Activated naive CD4-positive, alpha-beta T cell treated with anti-CD3 and anti-CD28 coated beads, Interleukin-2, amount 10 ng/mL, durations not matched to agents 5 hours and 36 hours (primary cell): ENCODE measurements around the gene MT1X. TPM values are rescaled to one million over a fixed set of nuclear protein-coding genes. Genes with fewer than 3 reads are reported as not detected.

Experiments
- total RNA-seq, 2 experiments: library from RNA; stranded (reverse); gene quantifications; one replicate each; pipeline ENCODE4 v1.2.3, GENCODE V29; 2021

MT1X gene
- 10 to 100 TPM; 45.1 to 49.9 TPM for total RNA-seq

DNA sequence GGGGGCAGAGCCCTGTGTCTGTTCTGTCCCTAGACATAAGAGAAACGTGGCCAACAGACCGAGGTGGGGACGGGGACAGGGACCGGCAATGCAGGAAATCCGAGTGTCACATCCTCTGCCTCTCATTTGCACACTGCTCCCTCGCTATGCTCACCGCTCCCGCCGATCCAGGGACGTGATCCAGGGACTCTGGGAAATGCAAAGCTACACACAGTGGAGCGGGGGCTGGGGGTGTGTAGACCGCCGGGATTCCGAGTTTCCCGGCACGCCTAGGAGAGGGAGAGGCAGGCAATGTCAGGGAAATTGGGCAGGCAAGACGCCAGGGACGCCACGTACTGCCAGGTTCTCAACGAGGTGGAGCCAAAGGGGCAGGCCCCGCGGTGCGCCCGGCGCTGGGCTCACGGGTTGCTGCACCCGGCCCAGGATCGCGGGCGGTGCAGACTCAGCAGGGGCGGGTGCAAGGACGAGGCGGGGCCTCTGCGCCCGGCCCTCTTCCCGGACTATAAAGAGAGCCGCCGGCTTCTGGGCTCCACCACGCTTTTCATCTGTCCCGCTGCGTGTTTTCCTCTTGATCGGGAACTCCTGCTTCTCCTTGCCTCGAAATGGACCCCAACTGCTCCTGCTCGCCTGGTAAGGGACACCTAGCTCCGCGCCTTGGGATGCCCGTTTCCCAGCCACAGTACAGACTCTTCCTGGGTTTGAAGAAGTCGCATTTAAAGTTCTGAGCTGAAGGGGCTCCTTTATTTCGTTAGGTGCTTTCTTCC, at the start of gene MT1X:
MT1X (plus strand) TSS at position 532 of the 764 bp plus-strand sequence; CDS start at position 603, 71 bp downstream.

DNA sequence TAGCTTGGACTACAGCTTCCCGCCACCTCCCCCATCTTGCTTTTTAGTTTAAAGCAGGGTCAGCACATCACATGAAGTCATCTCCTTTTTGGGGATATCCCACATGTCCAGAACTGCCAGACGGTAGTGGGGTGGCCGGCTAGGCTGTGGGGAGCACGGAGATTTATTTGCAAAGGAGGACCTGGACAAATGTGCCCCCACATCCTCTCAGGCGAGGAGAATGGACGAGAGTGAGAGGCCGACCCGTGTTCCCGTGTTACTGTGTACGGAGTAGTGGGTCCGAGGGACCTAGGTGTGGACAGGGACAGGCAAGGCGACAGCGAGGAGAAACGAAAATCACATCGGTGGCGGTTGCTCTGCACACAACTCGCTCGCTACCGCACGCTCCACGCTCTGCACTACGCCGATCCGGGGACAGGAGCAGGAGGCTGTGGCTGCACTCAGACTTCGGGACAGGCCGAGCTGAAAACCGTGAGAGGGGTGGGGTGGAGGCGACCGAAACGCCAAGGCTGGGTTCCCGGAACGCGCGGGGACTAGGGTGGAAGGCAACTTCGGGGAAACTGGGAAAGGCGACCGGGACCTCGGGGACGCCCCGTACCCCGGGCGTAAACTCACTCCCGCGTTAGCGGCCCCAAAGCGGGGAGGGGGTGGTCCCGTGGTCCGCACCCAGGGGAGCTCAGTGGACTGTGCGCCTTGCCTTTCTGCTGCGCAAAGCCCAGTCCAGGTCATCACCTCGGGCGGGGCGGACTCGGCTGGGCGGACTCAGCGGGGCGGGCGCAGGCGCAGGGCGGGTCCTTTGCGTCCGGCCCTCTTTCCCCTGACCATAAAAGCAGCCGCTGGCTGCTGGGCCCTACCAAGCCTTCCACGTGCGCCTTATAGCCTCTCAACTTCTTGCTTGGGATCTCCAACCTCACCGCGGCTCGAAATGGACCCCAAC, 44.2 kb upstream of the MT1X start, which contains the start of gene MT1A:
MT1A (plus strand) TSS at position 853 of the 937 bp plus-strand sequence; CDS start at position 926, 73 bp downstream.

DNA sequence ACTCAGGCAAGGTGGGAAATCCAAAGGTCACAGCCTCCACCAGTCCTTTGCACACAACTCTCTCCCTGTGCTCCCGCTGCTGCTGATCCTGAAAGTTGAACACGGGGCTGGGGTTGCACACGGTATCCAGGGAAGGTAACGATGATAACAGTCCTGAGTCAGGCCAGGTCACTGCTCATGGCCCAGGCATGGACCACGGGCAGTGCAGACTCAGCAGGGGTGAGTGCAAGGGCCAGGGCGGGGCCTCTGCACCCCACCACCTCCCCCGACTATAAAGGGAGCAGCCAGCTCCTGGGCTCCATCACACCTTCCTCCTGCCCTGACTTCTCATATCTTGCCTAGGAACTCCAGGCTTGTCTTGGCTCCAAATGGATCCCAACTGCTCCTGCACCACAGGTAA, 30.7 kb upstream of the MT1X start, which contains the start of gene MT1B:
MT1B (plus strand) TSS at position 301 of the 400 bp plus-strand sequence; CDS start at position 369, 68 bp downstream.

GRCh38 chr16:56657555-56658326, 24.5 kb upstream of the MT1X start, which contains the start of gene MT1F:
MT1F (plus strand) TSS chr16:56657959; CDS start chr16:56658059, 100 bp downstream.

GRCh38 chr16:56667581-56668571, 14.4 kb upstream of the MT1X start, which contains the start of gene MT1G:
MT1G (minus strand) TSS chr16:56668065; CDS start chr16:56667993, 72 bp downstream.

DNA sequence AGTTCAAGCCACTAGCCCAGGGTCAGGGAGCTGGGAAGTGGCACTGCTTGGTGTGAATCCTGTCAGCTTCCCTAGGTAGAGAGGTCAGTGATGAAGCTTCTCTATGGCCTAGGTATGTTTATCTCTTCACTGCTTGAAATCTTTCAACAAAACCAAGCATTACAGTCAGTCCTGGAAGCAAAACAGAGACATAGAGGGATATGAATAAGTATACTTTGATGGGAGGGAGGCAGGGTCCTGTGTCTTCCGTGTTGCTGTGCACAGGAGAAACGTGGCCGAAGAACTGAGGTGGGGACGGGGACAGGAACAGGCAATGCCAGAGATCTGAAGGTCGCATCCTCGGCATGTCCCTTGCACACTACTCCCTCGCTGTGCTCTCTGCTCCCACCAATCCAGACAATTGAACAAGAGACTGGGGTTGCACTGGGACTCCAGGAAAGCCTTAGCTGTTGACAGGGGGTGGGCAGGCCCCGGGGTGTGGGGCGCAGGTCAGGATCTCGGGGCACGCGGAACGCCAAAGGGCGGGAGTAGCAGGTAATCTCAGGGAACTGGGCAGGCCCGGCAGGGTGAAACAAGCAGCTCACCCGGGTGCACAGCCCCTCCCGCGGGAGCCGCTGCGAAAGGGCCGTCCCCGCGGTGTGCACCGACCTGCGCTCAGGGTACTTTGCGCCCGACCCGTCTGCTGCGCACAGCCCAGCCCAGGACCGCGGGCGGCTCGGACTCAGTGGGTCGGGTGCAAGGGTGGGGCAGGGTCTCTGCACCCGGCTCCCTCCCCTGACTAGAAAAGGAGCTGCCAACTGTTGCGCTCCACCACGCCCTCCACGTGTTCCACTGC, 13.0 kb upstream of the MT1X start, which contains the start of gene MT1H:
MT1H (plus strand) TSS at position 810 of the 835 bp plus-strand sequence. CDS start 71 bp downstream, outside the sequence.

DNA sequence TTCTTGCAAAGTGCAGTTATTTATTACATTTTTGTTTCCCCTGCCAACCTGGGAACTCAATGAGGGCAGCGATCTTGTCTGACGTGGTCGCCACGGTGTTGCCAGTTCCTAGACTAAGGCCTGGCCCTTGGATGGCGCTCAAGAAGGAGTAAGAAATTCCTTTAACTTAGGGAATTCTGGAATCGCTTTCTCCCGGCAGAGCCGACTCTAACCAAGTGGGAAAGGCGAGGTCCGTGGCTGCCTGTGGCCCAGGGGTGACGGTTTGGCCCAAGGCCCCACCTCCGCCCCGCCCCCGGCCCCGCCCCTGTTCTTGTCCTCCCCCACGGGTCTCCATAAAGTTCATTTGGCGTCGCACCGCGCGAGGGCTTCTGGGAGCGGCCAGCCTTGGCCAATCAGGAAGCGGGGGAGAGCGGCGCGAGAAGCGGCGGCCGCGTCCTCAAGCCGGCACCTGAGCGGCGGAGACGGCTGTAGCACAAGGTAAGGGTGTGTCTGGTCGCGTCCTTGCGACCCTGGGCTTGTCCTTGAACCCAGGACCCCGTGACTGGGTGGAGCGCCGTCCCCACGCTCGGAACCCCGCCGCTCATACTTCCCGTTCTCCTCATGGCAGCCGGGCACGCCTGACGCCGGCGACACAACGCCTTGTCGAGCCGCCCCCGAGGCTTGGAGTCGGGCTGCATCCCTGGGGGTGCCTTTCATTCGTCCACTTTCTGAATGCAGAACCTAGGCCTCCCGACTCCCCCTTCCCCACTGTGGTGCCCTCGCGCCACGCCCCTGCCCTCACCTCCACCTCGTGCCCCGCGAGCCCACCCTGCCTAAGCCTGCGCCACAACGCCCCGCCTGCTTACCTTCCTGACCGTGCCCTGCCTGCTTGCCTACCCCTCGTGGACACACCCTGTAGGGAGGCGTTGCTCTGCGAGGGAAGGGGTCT, 47.7 kb downstream of the MT1X start, which contains the start of gene NUP93:
NUP93 (plus strand) TSS at position 395 of the 928 bp plus-strand sequence. CDS start 18,119 bp downstream, outside the sequence.

Other genes with a start within 250 kb of the MT1X start
- gene NUDT21, start 231.1 kb upstream of the MT1X start, total RNA-seq: 100 to 1,000 TPM; 175 TPM
- gene OGFOD1, start 230.9 kb upstream of the MT1X start, total RNA-seq: 10 to 100 TPM; 34.8 to 37.1 TPM
- gene BBS2, start 162.4 kb upstream of the MT1X start, total RNA-seq: 10 to 100 TPM; 21.7 to 22.4 TPM
- gene MT4, start 117.4 kb upstream of the MT1X start, total RNA-seq: not detected
- 1 to 10 TPM; 4.3 to 4.8 TPM for gene MT3, start 92.9 kb upstream of the MT1X start, total RNA-seq
- gene MT2A, start 73.9 kb upstream of the MT1X start, total RNA-seq: 10 to 100 TPM; 46.6 to 52.2 TPM
- 10 to 100 TPM; 15.5 to 21.7 TPM for gene MT1E, start 56.7 kb upstream of the MT1X start, total RNA-seq
- not detected for gene MT1M, start 49.8 kb upstream of the MT1X start, total RNA-seq
- gene MT1A, start 43.8 kb upstream of the MT1X start, total RNA-seq: not detected
- not detected for gene MT1B, start 30.6 kb upstream of the MT1X start, total RNA-seq
- gene MT1F, start 24.5 kb upstream of the MT1X start, total RNA-seq: 10 to 100 TPM; 22.0 to 23.7 TPM
- gene MT1G, start 14.4 kb upstream of the MT1X start, total RNA-seq: 1 to 10 TPM; 3.2 to 4.7 TPM
- gene MT1H, start 12.7 kb upstream of the MT1X start, total RNA-seq: not detected
- gene NUP93, start 47.7 kb downstream of the MT1X start, total RNA-seq: 10 to 100 TPM; 62.8 to 65.1 TPM
- gene SLC12A3, start 182.7 kb downstream of the MT1X start, total RNA-seq: not detected
- 100 to 1,000 TPM; 118 to 119 TPM for gene HERPUD1, start 249.7 kb downstream of the MT1X start, total RNA-seq